BJ (cell line): ENCODE data around the gene SWAP70. TPM values are rescaled to one million over a fixed set of nuclear protein-coding genes. Genes with fewer than 3 reads are reported as not detected.

Experiments used
- CTCF ChIA-PET: fragments of 350-600 bp; formaldehyde crosslinking; extraction: SDS; loops from one replicate; lab custom pipeline; 2021; ENCODE audit warnings: antibody characterized with exemption, inconsistent platforms; lab: Yijun Ruan, JAX
- POLR2A ChIA-PET: fragments of 300-600 bp; sonication (Branson Sonifier 250); formaldehyde crosslinking; extraction: SDS; loops from one replicate; lab custom pipeline; 2021; ENCODE audit warnings: antibody characterized with exemption; lab: Charles Lee
- DNase-seq: peaks from one replicate; pipeline ENCODE4 v3.0.0-alpha.2; 2011; ENCODE audit warnings: low read depth
- H3K27me3 ChIP-seq: 2 replicates; pipeline ENCODE4 v1.6.0; 2011; ENCODE audit warnings: low read length; ENCODE audit not compliant: control insufficient read depth, insufficient read depth
- H3K36me3 ChIP-seq: 2 replicates; pipeline ENCODE4 v1.5.1; 2011; ENCODE audit warnings: low read length; ENCODE audit not compliant: control insufficient read depth, insufficient read depth
- H3K4me3 ChIP-seq: 2 replicates; pipeline ENCODE4 v1.5.1; 2011; ENCODE audit warnings: low read depth, mild to moderate bottlenecking, control low read depth, low read length
- polyA plus RNA-seq: library from polyadenylated mRNA; depleted of rRNA; stranded (reverse); fragments of >200 nt; gene quantifications from 2 replicates; pipeline ENCODE4 v1.2.3, GENCODE V29; 2011
- TF ChIP-seq, protein P1 (sequence below): IDR thresholded peaks from 2 replicates; pipeline ENCODE4 v1.5.1; 2011; ENCODE audit warnings: low read depth, mild to moderate bottlenecking, control low read depth, inconsistent platforms, low read length, moderate library complexity; ENCODE audit not compliant: insufficient read depth

SWAP70 gene
- polyA plus RNA-seq, 1 experiment = 16.6 TPM

DNA sequence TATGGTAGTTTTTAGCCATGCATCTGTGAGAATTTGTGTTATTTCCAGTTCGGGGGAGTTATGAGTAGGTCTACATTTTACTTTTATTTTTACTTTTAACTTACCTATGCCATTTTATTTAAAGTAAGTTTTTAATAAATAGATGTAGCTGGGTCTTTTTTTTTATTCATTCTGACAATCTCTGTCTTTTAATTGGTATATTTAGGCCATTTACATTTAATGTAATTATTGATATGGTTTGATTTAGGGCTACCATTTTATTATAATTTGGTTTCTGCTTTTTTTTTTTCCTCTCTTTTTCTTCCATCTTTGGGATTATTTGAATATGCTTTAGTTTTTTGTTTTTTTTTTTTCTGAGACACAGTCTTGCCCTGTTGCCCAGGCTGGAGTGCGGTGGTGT lies 1.9 kb downstream of the SWAP70 start:
- ChIA-PET POLR2A (no interaction called here), CTCF (no interaction called here)
- TF ChIP-seq, protein P1, sequence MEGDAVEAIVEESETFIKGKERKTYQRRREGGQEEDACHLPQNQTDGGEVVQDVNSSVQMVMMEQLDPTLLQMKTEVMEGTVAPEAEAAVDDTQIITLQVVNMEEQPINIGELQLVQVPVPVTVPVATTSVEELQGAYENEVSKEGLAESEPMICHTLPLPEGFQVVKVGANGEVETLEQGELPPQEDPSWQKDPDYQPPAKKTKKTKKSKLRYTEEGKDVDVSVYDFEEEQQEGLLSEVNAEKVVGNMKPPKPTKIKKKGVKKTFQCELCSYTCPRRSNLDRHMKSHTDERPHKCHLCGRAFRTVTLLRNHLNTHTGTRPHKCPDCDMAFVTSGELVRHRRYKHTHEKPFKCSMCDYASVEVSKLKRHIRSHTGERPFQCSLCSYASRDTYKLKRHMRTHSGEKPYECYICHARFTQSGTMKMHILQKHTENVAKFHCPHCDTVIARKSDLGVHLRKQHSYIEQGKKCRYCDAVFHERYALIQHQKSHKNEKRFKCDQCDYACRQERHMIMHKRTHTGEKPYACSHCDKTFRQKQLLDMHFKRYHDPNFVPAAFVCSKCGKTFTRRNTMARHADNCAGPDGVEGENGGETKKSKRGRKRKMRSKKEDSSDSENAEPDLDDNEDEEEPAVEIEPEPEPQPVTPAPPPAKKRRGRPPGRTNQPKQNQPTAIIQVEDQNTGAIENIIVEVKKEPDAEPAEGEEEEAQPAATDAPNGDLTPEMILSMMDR = no peak
- DNase-seq = no peak
- Histone ChIP-seq H3K4me3 (no peak overlapping the region), H3K27me3 (no peaks in the 10 kb centered on the region), H3K36me3 (no peaks in the 10 kb centered on the region; the same call in 1 of the 2 replicates)

DNA sequence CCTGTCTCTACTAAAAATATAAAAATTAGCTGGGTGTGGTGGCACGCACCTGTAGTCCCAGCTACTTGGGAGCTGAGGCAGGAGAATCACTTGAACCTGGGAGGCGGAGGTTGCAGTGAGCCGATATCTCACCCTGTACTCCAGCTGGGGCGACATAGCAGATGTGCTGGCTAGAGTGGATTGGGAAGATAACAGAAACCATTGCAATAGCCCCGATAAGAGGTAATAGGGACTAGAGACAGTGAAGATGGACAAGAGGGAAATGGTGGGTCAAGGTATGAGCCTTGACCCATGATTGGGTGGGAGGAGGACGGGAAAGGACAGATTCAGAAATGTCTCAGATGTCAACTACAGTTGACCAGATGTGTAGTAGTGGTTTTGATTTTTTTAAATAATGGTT lies 6.1 kb downstream of the SWAP70 start:
- POLR2A ChIA-PET = no interaction called here
- CTCF ChIA-PET = interaction anchor here (0.6 to 0.9 kb wide), 2 partner anchors 10 to 28 kb away, joined by 3 to 4 read pairs; no protein-coding TSS in a partner anchor
- TF ChIP-seq, protein P1 = no peak

DNA sequence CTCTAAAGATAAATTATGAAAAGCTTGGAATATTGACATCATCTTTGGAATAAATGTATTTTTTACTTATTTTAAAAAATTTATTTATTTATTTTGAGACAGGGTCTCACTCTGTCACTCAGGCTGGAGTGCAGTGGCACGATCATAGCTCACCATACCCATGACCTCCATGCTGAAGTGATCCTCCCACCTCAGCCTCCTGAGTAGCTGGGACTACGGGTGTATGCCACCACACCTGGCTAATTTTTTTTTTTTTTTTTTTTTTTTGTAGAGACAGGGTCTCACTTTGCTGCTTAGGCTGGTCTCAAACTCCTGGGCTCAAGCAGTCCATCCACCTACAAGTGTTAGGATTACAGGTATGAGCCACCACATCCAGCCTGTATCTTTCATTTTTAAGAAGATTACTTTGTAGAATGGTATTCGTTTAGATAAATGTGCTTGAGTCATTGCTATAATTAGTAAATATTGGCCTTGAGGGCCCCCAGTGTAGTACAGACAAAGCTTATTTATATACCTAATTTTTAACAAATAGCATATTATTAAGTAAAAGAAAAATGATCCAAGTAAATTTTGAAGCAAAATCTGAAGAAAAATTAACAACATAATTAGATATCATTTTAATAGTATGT lies 8.5 kb downstream of the SWAP70 start:
- H3K27me3 ChIP-seq = no peaks in the 10 kb centered on the region
- no peak overlapping the region for H3K4me3 ChIP-seq
- H3K36me3 ChIP-seq = no peaks in the 10 kb centered on the region
- CTCF ChIA-PET = interaction anchor here (1.4 kb wide), 1 partner anchor 75 kb away, joined by 3 read pairs; no protein-coding TSS in a partner anchor
- no peak for DNase-seq
- TF ChIP-seq, protein P1 = no peak
- POLR2A ChIA-PET = no interaction called here

More for the DNA sequence above, 6.1 kb downstream of the SWAP70 start:
- H3K4me3 ChIP-seq = no peak overlapping the region
- no peaks in the 10 kb centered on the region; the same call in 1 of the 2 replicates for H3K36me3 ChIP-seq
- no peak for DNase-seq
- H3K27me3 ChIP-seq = no peaks in the 10 kb centered on the region

DNA sequence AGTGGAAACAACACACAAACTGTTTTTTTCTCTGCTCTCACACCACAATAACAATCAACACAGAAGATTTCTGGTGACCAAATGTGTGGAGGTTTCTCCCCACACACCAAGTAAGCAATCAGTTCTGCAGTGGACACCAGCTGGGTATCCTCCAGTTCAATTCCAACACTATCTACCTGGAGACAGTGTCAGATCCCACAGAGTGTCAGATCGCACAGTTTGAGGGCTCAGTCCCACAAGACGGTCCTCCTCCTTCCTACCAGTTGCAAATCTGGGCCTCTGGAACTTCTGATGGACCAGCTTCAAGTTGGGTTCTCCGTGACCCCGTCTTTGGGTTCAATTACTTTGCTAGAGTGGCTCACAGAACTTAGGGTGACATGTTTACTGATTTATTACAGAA lies 9.0 kb downstream of the SWAP70 start:
- TF ChIP-seq, protein P1 = no peak
- ChIA-PET POLR2A (no interaction called here), CTCF (interaction anchor here (1.4 kb wide), 1 partner anchor 75 kb away, joined by 3 read pairs; no protein-coding TSS in a partner anchor)
- no peak overlapping the region for H3K4me3 ChIP-seq
- H3K27me3 ChIP-seq = no peaks in the 10 kb centered on the region
- no peaks in the 10 kb centered on the region for H3K36me3 ChIP-seq
- DNase-seq = no peak

DNA sequence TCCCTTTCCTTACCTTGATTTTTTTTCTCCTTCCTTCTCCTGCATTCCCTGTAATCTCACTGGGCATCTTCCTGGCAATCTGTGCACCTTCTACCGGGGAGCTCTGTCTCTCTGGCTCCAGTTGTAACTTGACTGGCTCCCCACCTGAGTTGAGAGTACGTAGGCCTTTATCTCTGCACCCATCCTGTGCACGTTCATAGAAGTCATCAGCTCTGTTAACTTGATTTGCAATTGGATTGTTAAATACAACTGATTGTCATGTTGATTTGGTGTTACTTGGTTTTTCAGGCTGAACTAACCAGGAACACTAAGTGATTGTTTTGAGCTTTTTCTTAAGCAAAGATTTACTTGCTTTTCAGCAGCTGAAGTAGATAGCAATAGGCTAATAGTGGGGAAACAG lies 11.8 kb downstream of the SWAP70 start:
- POLR2A ChIA-PET = no interaction called here
- Histone ChIP-seq H3K36me3 (no peaks in the 10 kb centered on the region), H3K27me3 (no peaks in the 10 kb centered on the region), H3K4me3 (no peak overlapping the region)
- TF ChIP-seq, protein P1 = no peak
- no peak for DNase-seq
- CTCF ChIA-PET = no interaction called here
